ENCODE measurements around the gene PSMC5. TPM values are rescaled to one million over a fixed set of nuclear protein-coding genes. Genes with fewer than 3 reads are reported as not detected.

PSMC5 gene
- total RNA-seq, 4 donors from 2014 or later: 79.5 to 110 (median 95.7) TPM

DNA sequence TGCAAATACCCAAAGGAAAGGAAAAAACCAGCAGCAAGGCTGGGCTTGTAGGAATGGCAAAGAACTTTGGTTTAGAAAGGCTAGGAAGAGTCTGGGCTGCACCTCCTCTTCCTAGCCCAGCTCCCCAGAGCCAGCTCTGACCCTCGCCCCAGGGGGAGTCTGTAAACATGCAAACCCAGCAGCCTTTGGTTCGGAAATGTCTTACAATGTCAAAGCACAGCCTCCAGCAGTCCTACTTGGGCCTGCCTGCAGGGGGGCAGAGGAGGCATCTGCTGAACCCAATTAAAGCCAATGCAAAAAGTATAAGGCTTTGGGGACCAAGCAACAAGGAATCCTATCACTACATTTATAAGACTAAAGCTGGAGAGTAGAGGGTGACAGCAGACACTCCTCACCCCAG lies 5.2 kb downstream of the PSMC5 start:
- Histone ChIP-seq H3K4me3 (no peak overlapping the region), H3K27ac (peak overlapping the region in 2 of 4 donors; percentile 16 to 98), H3K36me3 (peaks cover 0 to 85% of the 10 kb centered on the region in 2 donors), H3K9me3 (no peaks in the 10 kb centered on the region), H3K27me3 (no peaks in the 10 kb centered on the region), H3K4me1 (peaks cover 0 to 73% (median 21%) of the 10 kb centered on the region in 3 donors)
- no peak for ATAC-seq
- WGBS, 2 donors (ENCODE audit: low coverage in 1 of 2): 52% methylated on average over 2 of the region's 2 CpGs; no CpG with 5 or more reads in 1 of the 2 donors
- TF ChIP-seq POLR2A (IDR thresholded peaks at IDR 0.05) (no peak), POLR2AphosphoS5 (IDR thresholded peaks at IDR 0.05) (no peak), EP300 (IDR thresholded peaks at IDR 0.05) (no peak)
- TF ChIP-seq, protein P1, sequence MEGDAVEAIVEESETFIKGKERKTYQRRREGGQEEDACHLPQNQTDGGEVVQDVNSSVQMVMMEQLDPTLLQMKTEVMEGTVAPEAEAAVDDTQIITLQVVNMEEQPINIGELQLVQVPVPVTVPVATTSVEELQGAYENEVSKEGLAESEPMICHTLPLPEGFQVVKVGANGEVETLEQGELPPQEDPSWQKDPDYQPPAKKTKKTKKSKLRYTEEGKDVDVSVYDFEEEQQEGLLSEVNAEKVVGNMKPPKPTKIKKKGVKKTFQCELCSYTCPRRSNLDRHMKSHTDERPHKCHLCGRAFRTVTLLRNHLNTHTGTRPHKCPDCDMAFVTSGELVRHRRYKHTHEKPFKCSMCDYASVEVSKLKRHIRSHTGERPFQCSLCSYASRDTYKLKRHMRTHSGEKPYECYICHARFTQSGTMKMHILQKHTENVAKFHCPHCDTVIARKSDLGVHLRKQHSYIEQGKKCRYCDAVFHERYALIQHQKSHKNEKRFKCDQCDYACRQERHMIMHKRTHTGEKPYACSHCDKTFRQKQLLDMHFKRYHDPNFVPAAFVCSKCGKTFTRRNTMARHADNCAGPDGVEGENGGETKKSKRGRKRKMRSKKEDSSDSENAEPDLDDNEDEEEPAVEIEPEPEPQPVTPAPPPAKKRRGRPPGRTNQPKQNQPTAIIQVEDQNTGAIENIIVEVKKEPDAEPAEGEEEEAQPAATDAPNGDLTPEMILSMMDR (IDR thresholded peaks at IDR 0.05): no peak

DNA sequence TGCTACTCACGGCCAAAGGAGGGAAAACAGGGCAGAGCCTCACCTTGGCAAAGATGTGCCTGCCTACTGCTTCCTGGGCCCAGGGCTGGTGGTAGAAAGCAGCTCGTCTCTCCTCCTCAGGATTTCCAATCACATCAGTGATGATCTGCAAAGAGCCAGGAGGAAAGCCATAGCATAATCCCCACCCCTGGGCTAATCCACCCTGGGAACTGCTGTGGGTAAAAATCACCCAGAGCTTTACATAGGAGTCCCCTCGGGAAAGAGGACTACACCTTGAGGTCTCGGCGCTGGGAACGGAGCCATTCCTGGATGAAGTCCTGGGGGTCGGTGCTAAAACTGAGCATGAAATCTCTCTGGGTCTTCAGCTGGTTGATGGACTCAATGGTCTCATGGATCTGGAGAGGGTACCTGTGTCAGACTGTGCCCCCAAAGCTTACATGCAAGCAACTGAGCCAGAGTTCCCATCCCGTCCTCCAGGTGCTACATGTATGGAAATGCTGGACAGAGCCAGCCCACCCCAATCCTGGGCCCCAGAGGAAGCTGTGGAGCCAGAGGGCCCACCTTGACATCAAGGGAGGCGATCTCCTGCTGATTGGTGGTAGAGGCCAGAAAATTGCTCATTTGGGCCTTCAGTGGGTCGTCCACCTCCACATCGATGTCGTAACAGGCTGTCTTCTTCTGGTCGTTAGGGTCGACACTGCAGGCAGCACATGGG lies 6.0 kb downstream of the PSMC5 start:
- TF ChIP-seq, protein P1 (IDR thresholded peaks at IDR 0.05): no peak
- no peak for TF ChIP-seq POLR2A (IDR thresholded peaks at IDR 0.05)
- TF ChIP-seq POLR2AphosphoS5 (IDR thresholded peaks at IDR 0.05): no peak
- no peak for TF ChIP-seq EP300 (IDR thresholded peaks at IDR 0.05)
- ATAC-seq: no peak
- H3K4me3 ChIP-seq: no peak overlapping the region
- WGBS, 2 donors (ENCODE audit: low coverage in 1 of 2): 67% methylated on average over 1 of the region's 14 CpGs; no CpG with 5 or more reads in 1 of the 2 donors
- H3K36me3 ChIP-seq: peaks cover 0 to 90% of the 10 kb centered on the region in 2 donors
- H3K27me3 ChIP-seq: no peaks in the 10 kb centered on the region
- peak overlapping the region in 3 of 4 donors; percentile 9 to 98 (median 16) for H3K27ac ChIP-seq
- H3K4me1 ChIP-seq: peaks cover 0 to 76% (median 28%) of the 10 kb centered on the region in 3 donors
- no peaks in the 10 kb centered on the region for H3K9me3 ChIP-seq

DNA sequence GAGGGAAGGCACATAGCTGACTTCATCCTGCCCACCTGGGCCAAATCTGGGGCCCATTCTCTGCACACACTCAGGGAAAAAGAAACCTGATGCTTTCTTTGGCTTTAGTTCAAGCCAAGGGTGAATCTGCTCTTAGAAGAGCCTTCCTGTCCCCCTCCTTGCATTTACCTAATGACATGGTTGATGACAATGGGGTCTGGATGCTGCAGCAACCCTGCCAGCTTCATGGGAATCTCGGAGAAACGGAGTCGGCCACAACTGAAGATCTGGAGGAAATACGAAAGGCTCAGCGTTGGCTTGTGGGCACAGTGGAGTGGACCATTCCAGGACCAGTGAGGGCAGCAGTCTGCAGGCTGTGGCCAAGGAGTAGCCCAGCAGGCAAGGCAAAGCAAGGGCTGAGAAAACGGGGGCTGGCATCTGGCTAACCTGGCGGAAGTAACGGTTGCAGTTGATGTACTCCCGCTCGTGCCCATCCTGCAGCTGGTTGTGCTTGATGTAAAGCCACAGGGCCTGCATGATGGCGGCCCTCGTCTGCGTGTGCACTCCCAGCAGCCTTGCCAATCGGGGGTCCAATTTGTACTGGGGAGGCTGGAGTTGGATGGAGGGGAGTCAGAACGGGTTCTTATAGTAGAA lies 6.6 kb downstream of the PSMC5 start:
- peak overlapping the region in 3 of 4 donors; percentile 49 to 98 (median 98) for H3K27ac ChIP-seq
- H3K36me3 ChIP-seq: peaks cover 0 to 90% of the 10 kb centered on the region in 2 donors
- H3K9me3 ChIP-seq: no peaks in the 10 kb centered on the region
- ATAC-seq: no peak
- no peaks in the 10 kb centered on the region for H3K27me3 ChIP-seq
- H3K4me3 ChIP-seq: no peak overlapping the region
- TF ChIP-seq EP300 (IDR thresholded peaks at IDR 0.05): no peak
- 76 to 79% methylated on average over 3 to 7 of the region's 15 CpGs for WGBS, 2 donors (ENCODE audit: low coverage in 1 of 2)
- peaks cover 0 to 76% (median 24%) of the 10 kb centered on the region in 3 donors for H3K4me1 ChIP-seq

DNA sequence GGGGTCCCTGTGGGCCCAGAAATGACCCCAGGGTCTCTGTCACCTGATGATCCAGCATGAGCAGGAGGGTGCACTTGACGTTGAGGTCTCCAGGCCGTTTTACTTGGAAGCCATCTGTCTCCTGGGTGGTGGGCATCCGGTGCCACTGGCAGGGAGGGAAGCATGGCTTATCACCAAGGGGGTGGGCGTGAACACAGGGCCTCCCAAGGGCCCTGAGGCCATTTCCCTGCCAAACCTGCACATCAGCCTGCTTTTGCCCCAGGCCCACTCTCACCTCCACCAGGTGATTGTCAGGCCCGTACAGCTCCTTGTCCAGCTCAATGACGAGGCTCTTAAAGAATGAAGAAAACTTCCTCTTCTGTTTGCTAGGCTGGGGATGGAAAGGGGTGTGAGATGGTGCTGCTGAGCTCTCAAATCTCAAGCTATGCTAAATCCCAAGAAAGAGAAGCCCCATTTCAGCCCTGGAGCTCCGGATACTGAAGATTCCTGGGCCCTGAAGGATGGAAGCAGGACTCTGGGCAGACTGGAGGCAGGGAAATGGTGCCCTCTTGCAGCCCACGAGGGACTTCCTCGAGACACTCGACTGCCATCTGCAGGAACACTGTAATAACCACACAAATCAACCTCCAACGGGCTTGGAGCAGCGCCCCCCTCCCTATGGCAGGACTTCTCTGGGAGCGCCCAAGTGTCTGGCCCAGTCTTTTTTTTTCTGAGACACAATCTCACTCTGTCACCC lies 7.4 kb downstream of the PSMC5 start:
- TF ChIP-seq, protein P1 (IDR thresholded peaks at IDR 0.05): peak in 3 of 4 experiments; percentile 51 to 52 (median 51)
- no peak for TF ChIP-seq POLR2AphosphoS5 (IDR thresholded peaks at IDR 0.05)
- ATAC-seq: no peak
- H3K36me3 ChIP-seq: peaks cover 0 to 83% of the 10 kb centered on the region in 2 donors
- 10 to 26% methylated on average over 2 to 6 of the region's 13 CpGs for WGBS, 2 donors (ENCODE audit: low coverage in 1 of 2)
- H3K9me3 ChIP-seq: no peaks in the 10 kb centered on the region
- peaks cover 2 to 76% (median 24%) of the 10 kb centered on the region in 3 donors for H3K4me1 ChIP-seq
- H3K4me3 ChIP-seq: no peak overlapping the region
- H3K27ac ChIP-seq: peak overlapping the region in 3 of 4 donors; percentile 49 to 98 (median 98)
- H3K27me3 ChIP-seq: no peaks in the 10 kb centered on the region

DNA sequence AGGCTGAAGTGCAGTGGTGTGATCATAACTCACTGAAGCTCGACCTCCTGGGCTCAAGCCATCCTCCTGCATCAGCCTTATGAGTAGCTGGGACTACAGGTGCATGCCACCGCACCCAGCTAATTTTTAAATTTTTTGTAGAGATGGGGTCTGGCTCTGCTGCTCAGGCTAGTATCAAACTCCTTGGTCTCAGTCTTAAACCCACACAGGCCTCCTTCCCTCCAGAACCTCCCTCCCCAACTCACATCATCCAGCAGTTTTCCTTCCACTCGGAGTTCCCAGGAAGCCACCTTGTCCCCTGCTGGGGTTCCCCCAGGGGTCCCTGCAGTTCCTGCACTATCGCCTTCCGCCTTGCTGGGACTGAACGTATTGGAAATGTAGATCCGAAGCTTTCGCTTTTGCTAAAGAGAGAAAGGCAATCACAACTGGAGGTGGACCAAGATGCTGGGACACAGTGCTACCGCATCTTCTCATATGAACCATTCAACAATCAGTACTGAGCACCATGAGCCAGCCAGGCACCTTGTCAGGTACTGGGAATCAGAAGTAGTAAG lies 8.0 kb downstream of the PSMC5 start:
- no peak for ATAC-seq
- TF ChIP-seq EP300 (IDR thresholded peaks at IDR 0.05): no peak
- no peak for TF ChIP-seq POLR2A (IDR thresholded peaks at IDR 0.05)
- TF ChIP-seq POLR2AphosphoS5 (IDR thresholded peaks at IDR 0.05): no peak
- TF ChIP-seq, protein P1 (IDR thresholded peaks at IDR 0.05): no peak
- Histone ChIP-seq H3K27ac (peak overlapping the region in 3 of 4 donors; percentile 49 to 98 (median 98)), H3K27me3 (no peaks in the 10 kb centered on the region), H3K4me3 (no peak overlapping the region), H3K4me1 (peaks cover 2 to 76% (median 26%) of the 10 kb centered on the region in 3 donors), H3K9me3 (no peaks in the 10 kb centered on the region), H3K36me3 (peaks cover 0 to 76% of the 10 kb centered on the region in 2 donors)
- WGBS, 2 donors (ENCODE audit: low coverage in 1 of 2): 85% methylated on average over 7 of the region's 9 CpGs; no CpG with 5 or more reads in 1 of the 2 donors

All from gastroesophageal sphincter (tissue), 4 donors.